GM12878 (cell line): ENCODE results near the gene ESYT2. TPM values are rescaled to one million over a fixed set of nuclear protein-coding genes. Genes with fewer than 3 reads are reported as not detected.

ENCODE experiments used
- ATAC-seq: fragments of 200-7000 bp; cut with Tn5 transposase; 3 replicates; pipeline ENCODE4 v1.9.1; 2020; ENCODE audit warnings: mild to moderate bottlenecking, moderate library complexity
- BruUV-seq: library from RNA; stranded (reverse); fragments of 400-500 nt; replicated peaks from 2 replicates; lab custom pipeline; 2021; lab: Mats Ljungman, UMichigan
- CTCF ChIA-PET: fragments of 300-600 bp; sonication (Branson Sonifier 250); formaldehyde crosslinking; extraction: SDS; loops from one replicate; lab custom pipeline; 2021; ENCODE audit warnings: inconsistent platforms; lab: Yijun Ruan, JAX
- POLR2A ChIA-PET: fragments of 350-600 bp; formaldehyde crosslinking; extraction: SDS; loops from one replicate; lab custom pipeline; 2021; ENCODE audit warnings: inconsistent platforms; lab: Charles Lee
- RAD21 ChIA-PET: fragments of 300-600 bp; sonication (Branson Sonifier 250); formaldehyde crosslinking; loops from one replicate; lab custom pipeline; 2023; ENCODE audit warnings: antibody characterized with exemption; ENCODE audit not compliant: unreplicated experiment; lab: Charles Lee
- SMC1A ChIA-PET: fragments of 300-600 bp; sonication (Branson Sonifier 250); formaldehyde crosslinking; loops from one replicate; lab custom pipeline; 2023; ENCODE audit not compliant: unreplicated experiment, uncharacterized antibody; lab: Charles Lee
- DNase-seq: peaks from one replicate; pipeline ENCODE4 v3.0.0-alpha.2; 2011; ENCODE audit warnings: low read depth, low spot score
- FAIRE-seq: peaks from 3 replicates; lab custom pipeline; 2011; peaks lifted over from hg19 to GRCh38; lab: Jason Lieb, UNC
- H2AFZ ChIP-seq: 2 replicates; pipeline ENCODE4 v1.6.0; 2011; ENCODE audit warnings: low read depth, low read length, control low read depth; ENCODE audit not compliant: control insufficient read depth
- H3K27ac ChIP-seq: 2 replicates; pipeline ENCODE4 v1.5.1; 2011; ENCODE audit warnings: control low read depth; ENCODE audit not compliant: control insufficient read depth, insufficient read depth
- H3K27me3 ChIP-seq, 2 experiments: replicated peaks in 1 of 2; 2 replicates each; pipeline versions ENCODE4 v1.6.0 to v1.6.1; 2011; ENCODE audit warnings: low read length in 1 of 2; ENCODE audit not compliant: control insufficient read depth in 2 of 2, insufficient read depth in 2 of 2
- H3K36me3 ChIP-seq, 2 experiments: 2 replicates each; pipeline ENCODE4 v1.5.1; 2011; ENCODE audit warnings: low read length in 1 of 2; ENCODE audit not compliant: control insufficient read depth in 2 of 2, insufficient read depth in 2 of 2
- H3K4me1 ChIP-seq: 2 replicates; pipeline ENCODE4 v1.6.1; 2011; ENCODE audit warnings: mild to moderate bottlenecking, low read length, moderate library complexity, mixed read lengths; ENCODE audit not compliant: control insufficient read depth, insufficient read depth
- H3K4me2 ChIP-seq: 2 replicates; pipeline ENCODE4 v1.6.0; 2011; ENCODE audit warnings: control low read depth; ENCODE audit not compliant: control insufficient read depth, insufficient read depth
- H3K4me3 ChIP-seq: fragments of 200-600 bp; sonication (generic); 2 replicates; pipeline ENCODE4 v1.5.1; 2016
- H3K79me2 ChIP-seq: 2 replicates; pipeline ENCODE4 v1.6.0; 2011; ENCODE audit warnings: low read length; ENCODE audit not compliant: control insufficient read depth, insufficient read depth
- H3K9ac ChIP-seq: 2 replicates; pipeline ENCODE4 v1.8.0; 2011; ENCODE audit warnings: low read length, control low read depth, mixed read lengths; ENCODE audit not compliant: control insufficient read depth, insufficient read depth
- H3K9me3 ChIP-seq: replicated peaks from 3 replicates; pipeline ENCODE4 v1.5.1; 2011; ENCODE audit warnings: mild to moderate bottlenecking, low read length; ENCODE audit not compliant: control insufficient read depth, insufficient read depth
- H4K20me1 ChIP-seq: 2 replicates; pipeline ENCODE4 v1.6.0; 2011; ENCODE audit not compliant: control insufficient read depth, insufficient read depth
- CUX1 ChIP-seq: IDR thresholded peaks from 2 replicates; pipeline ENCODE4 v1.6.1; 2012; ENCODE audit warnings: improper control_type of control experiment, low read depth, low read length; ENCODE audit not compliant: insufficient replicate concordance
- ETV6 ChIP-seq, 2 experiments: fragments of 450-650 bp in 1 of 2; IDR thresholded peaks in 1 of 2; conservative IDR thresholded peaks in 1 of 2; 2 replicates each; pipeline ENCODE4 v1.6.1; 2014; ENCODE audit warnings: antibody characterized with exemption in 1 of 2, borderline replicate concordance in 1 of 2, low read depth in 1 of 2, mild to moderate bottlenecking in 1 of 2, moderate library complexity in 1 of 2
- EZH2 ChIP-seq: IDR thresholded peaks from 2 replicates; pipeline ENCODE4 v1.6.1; 2012; ENCODE audit warnings: low read depth, mild to moderate bottlenecking, control low read depth, inconsistent platforms, low read length, borderline replicate concordance; ENCODE audit not compliant: control insufficient read depth
- HCFC1 ChIP-seq: fragments of 150-350 bp; IDR thresholded peaks from 2 replicates; pipeline ENCODE4 v1.6.1; 2014; ENCODE audit warnings: low read length
- JUNB ChIP-seq: IDR thresholded peaks from 2 replicates; pipeline ENCODE4 v1.6.1; 2016; ENCODE audit warnings: antibody characterized with exemption, mild to moderate bottlenecking
- KAT2A ChIP-seq: conservative IDR thresholded peaks from 2 replicates; pipeline ENCODE4 v1.6.1; 2011; ENCODE audit warnings: low read depth, low read length; ENCODE audit not compliant: control insufficient read depth
- MTA2 ChIP-seq: fragments of 450-650 bp; IDR thresholded peaks from 2 replicates; pipeline ENCODE4 v1.6.1; 2016; ENCODE audit warnings: low read depth, mild to moderate bottlenecking, moderate library complexity
- NFYA ChIP-seq: IDR thresholded peaks from 2 replicates; pipeline ENCODE4 v1.6.1; 2011; ENCODE audit warnings: low read depth, mild to moderate bottlenecking, low read length, improper control_type of control experiment, borderline replicate concordance
- POLR2A ChIP-seq: IDR thresholded peaks from 2 replicates; pipeline ENCODE4 v1.6.1; 2011; ENCODE audit warnings: low read depth, mild to moderate bottlenecking, low read length
- RBBP5 ChIP-seq: fragments of 200-600 bp; sonication (generic); conservative IDR thresholded peaks from 2 replicates; pipeline ENCODE4 v1.6.1; 2016
- SPI1 ChIP-seq: IDR thresholded peaks from 2 replicates; pipeline ENCODE4 v1.6.1; 2011; ENCODE audit warnings: low read depth, mild to moderate bottlenecking, low read length, moderate library complexity, borderline replicate concordance; ENCODE audit not compliant: insufficient read depth
- SREBF1 ChIP-seq: IDR thresholded peaks from 2 replicates; pipeline ENCODE4 v1.6.1; 2012; ENCODE audit warnings: mild to moderate bottlenecking, low read length
- SREBF2 ChIP-seq: IDR thresholded peaks from 2 replicates; pipeline ENCODE4 v1.6.1; 2012; ENCODE audit warnings: mild to moderate bottlenecking, low read length
- SRF ChIP-seq, 2 experiments: IDR thresholded peaks; 2 replicates each; pipeline ENCODE4 v1.6.1; 2011; ENCODE audit warnings: low read depth in 2 of 2, low read length in 2 of 2, mild to moderate bottlenecking in 1 of 2, moderate library complexity in 1 of 2
- TAF1 ChIP-seq: IDR thresholded peaks from 2 replicates; pipeline ENCODE4 v1.6.1; 2011; ENCODE audit warnings: mild to moderate bottlenecking, low read depth, low read length, borderline replicate concordance
- ZBED1 ChIP-seq: IDR thresholded peaks from 2 replicates; pipeline ENCODE4 v1.6.1; 2016; ENCODE audit warnings: borderline replicate concordance
- ZNF384 ChIP-seq: IDR thresholded peaks from 2 replicates; pipeline ENCODE4 v1.6.1; 2012; ENCODE audit warnings: low read depth, mild to moderate bottlenecking, low read length, improper control_type of control experiment, borderline replicate concordance
- ZSCAN29 ChIP-seq: fragments of 450-650 bp; IDR thresholded peaks from 2 replicates; pipeline ENCODE4 v1.6.1; 2017; ENCODE audit warnings: mild to moderate bottlenecking, moderate library complexity
- ZZZ3 ChIP-seq: IDR thresholded peaks from 2 replicates; pipeline ENCODE4 v1.6.1; 2011; ENCODE audit warnings: low read depth; ENCODE audit not compliant: control insufficient read depth, insufficient read length
- WGBS: methylation state at CpG from one replicate; pipeline ENCODE4 v1.1.6; 2016; ENCODE audit warnings: low lambda C conversion rate; ENCODE audit not compliant: insufficient replicate concordance, insufficient coverage; ENCODE audit errors: missing lambda C conversion rate; 5-methylcytosine and 5-hydroxymethylcytosine counted together
- in situ Hi-C: fragments of 300-500 bp; cut with MboI; formaldehyde crosslinking; loops from 9 replicates; pipeline ENCODE4 v1.14.3; 2018; ENCODE audit warnings: mixed read lengths
- intact Hi-C: fragments of 100-400 bp; cut with micrococcal nuclease; formaldehyde crosslinking; loops from one replicate; pipeline ENCODE4 v1.14.2; 2022; ENCODE audit not compliant: unreplicated experiment
- polyA plus RNA-seq, 11 experiments: library from polyadenylated mRNA; depleted of rRNA in 4 of 11; unstranded in 6 of 11; stranded (reverse) in 5 of 11; fragments of >200 nt; fragmentation: Nextera tagmentation in 4 of 11; fragmentation: Illumina TruSeq in 1 of 11; extraction: Ambion mirVana in 4 of 11; extraction: Trizol in 1 of 11; gene quantifications; 1 replicate in 1 of 11; 2 replicates in 10 of 11; pipeline versions ENCODE4 v1.2.1 to v1.2.3, GENCODE V29; 2011 to 2016; ENCODE audit warnings: inconsistent platforms in 2 of 11, missing spikeins in 2 of 11, low read depth in 1 of 11
- total RNA-seq, 4 experiments: library from RNA; depleted of rRNA in 3 of 4; stranded (reverse); fragments of >200 nt in 3 of 4; fragmentation: Illumina TruSeq in 1 of 4; extraction: Trizol in 1 of 4; gene quantifications; 2 replicates each; pipeline versions ENCODE4 v1.2.1 to v1.2.3, GENCODE V29; 2013 to 2021

The ESYT2 gene
- total and polyA plus RNA-seq, 10 of the 15 experiments (the other 5 are each of a cell fraction or from before 2014, with no cell fraction given), result 1.9 to 44.6 (median 21.4) TPM

GRCh38 chr7:158695056-158695455 lies 134.3 kb downstream of the ESYT2 start:
- ChIA-PET SMC1A (interaction anchor here (2.0 to 8.2 kb wide), 2 partner anchors 39 to 282 kb away, joined by 5 to 62 read pairs; no protein-coding TSS in a partner anchor), RAD21 (interaction anchor here (5.6 kb wide), 1 partner anchor 282 kb away, joined by 59 read pairs; no protein-coding TSS in a partner anchor), POLR2A (interaction anchor here (0.9 kb wide), 1 partner anchor 10 kb away, joined by 4 read pairs; the partner anchor contains the start of gene NCAPG2), CTCF (interaction anchor here (7.0 kb wide), 1 partner anchor 282 kb away, joined by 78 read pairs; no protein-coding TSS in a partner anchor)
- no peak for TF ChIP-seq EZH2
- no peak for TF ChIP-seq JUNB
- TF ChIP-seq TAF1, result no peak
- TF ChIP-seq KAT2A, result no peak
- TF ChIP-seq ETV6 (conservative IDR thresholded peaks at IDR 0.05 in 1 of 2, IDR thresholded peaks at IDR 0.05 in 1 of 2; ENCODE audit: borderline replicate concordance in 1 of 2, low read depth in 1 of 2), result no peak
- no peak for TF ChIP-seq RBBP5
- no peak for TF ChIP-seq POLR2A
- no peak for TF ChIP-seq HCFC1
- TF ChIP-seq ZSCAN29, result no peak
- no peak for TF ChIP-seq SPI1
- TF ChIP-seq SREBF2, result no peak
- TF ChIP-seq ZBED1, result no peak
- no peak for TF ChIP-seq SREBF1
- TF ChIP-seq MTA2, result no peak
- TF ChIP-seq SRF (IDR thresholded peaks at IDR 0.05; ENCODE audit: low read depth in 2 of 2, low read length in 2 of 2), result no peak
- no peak for TF ChIP-seq CUX1
- no peak for TF ChIP-seq NFYA
- no peak for TF ChIP-seq ZNF384
- no peak for TF ChIP-seq ZZZ3
- Histone ChIP-seq H3K27ac (no peak overlapping the region), H4K20me1 (no peaks in the 10 kb centered on the region), H3K9me3 (no peaks in the 10 kb centered on the region; the same call in 2 of the 3 replicates), H3K36me3 (peaks cover 11 to 13% of the 10 kb centered on the region in 2 experiments; a peak in 3 of 4 replicates), H3K4me1 (no peaks in the 10 kb centered on the region), H3K79me2 (peaks cover 16% of the 10 kb centered on the region), H3K27me3 (no peaks in the 10 kb centered on the region), H2AFZ (no peak overlapping the region), H3K4me3 (no peak overlapping the region), H3K9ac (no peak overlapping the region), H3K4me2 (no peak overlapping the region)
- no TSS peak for BruUV-seq
- FAIRE-seq (no peak), ATAC-seq (no peak), DNase-seq (no peak)
- WGBS, result 36% methylated on average over 3 of the region's 3 CpGs
- intact Hi-C loops, result no loop called here
- in situ Hi-C loops, result loop anchor here (5.0 kb wide), 1 partner anchor 282 kb away; no protein-coding TSS in a partner anchor
